ENCODE measurements around the gene SLC15A3. TPM values are rescaled to one million over a fixed set of nuclear protein-coding genes. Genes with fewer than 3 reads are reported as not detected.
A peak's percentile ranks its signal among the peaks of the same experiment; 100 is the strongest.

SLC15A3 gene
- total RNA-seq, 4 donors from 2014 or later: 4.0 to 11.5 (median 7.9) TPM

DNA sequence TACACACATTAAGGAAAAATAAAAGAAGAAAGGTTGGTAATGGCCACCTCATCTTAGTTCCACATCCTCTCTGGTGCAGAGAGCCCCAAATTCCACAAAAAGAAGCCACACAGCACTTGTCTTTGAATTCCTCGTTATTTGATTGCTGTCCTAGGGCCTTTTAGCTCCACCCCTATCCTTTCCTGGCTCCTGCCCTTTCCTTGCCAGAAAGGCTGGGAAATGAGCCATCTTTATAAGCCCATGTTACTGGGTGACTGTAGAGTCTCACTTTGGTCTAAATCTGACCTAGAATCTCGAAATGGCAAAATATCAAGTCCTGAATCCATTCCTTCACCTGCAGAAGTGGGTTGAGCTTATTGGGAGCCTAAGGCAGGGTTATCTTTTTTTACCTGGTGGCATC lies 32.0 kb downstream of the SLC15A3 start:
- Histone ChIP-seq H3K4me3 (no peak overlapping the region), H3K4me1 (peaks cover 54 to 80% (median 57%) of the 10 kb centered on the region in 3 donors), H3K27ac (peak overlapping the region; percentile 77 to 96 (median 91)), H3K36me3 (peaks cover 31 to 42% (median 32%) of the 10 kb centered on the region in 3 donors), H3K27me3 (peaks cover 0 to 12% (median 0%) of the 10 kb centered on the region in 4 donors), H3K9me3 (no peaks in the 10 kb centered on the region)
- no peak for DNase-seq
- WGBS, 2 donors: 17 to 26% methylated on average over 2 of the region's 2 CpGs
- TF ChIP-seq, protein P1, sequence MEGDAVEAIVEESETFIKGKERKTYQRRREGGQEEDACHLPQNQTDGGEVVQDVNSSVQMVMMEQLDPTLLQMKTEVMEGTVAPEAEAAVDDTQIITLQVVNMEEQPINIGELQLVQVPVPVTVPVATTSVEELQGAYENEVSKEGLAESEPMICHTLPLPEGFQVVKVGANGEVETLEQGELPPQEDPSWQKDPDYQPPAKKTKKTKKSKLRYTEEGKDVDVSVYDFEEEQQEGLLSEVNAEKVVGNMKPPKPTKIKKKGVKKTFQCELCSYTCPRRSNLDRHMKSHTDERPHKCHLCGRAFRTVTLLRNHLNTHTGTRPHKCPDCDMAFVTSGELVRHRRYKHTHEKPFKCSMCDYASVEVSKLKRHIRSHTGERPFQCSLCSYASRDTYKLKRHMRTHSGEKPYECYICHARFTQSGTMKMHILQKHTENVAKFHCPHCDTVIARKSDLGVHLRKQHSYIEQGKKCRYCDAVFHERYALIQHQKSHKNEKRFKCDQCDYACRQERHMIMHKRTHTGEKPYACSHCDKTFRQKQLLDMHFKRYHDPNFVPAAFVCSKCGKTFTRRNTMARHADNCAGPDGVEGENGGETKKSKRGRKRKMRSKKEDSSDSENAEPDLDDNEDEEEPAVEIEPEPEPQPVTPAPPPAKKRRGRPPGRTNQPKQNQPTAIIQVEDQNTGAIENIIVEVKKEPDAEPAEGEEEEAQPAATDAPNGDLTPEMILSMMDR (IDR thresholded peaks at IDR 0.05): no peak
- TF ChIP-seq POLR2A (IDR thresholded peaks at IDR 0.05): no peak
- intact Hi-C loops (cut with DNase I): no loop called here

DNA sequence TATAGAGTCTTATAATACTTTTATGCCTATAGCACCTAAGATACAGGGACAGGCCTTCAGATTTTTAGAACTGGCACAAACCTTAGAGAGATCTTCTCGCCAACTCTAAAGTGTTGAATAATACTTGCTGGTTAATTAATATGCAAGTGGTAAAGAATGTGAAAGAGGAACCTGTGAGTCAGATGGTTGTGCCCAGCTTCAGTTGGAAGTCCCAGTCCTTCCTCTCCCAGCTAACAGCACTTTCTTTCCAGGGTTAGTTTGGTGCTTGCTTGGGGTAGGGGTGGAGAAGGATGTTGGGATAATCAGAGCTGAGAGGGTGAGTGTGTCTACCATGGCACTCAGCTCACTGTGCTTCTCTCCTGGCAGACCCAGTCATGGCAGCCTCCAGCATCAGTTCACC lies 32.7 kb downstream of the SLC15A3 start:
- Histone ChIP-seq H3K9me3 (no peaks in the 10 kb centered on the region), H3K4me1 (peaks cover 48 to 77% (median 52%) of the 10 kb centered on the region in 3 donors), H3K4me3 (no peak overlapping the region), H3K27me3 (peaks cover 0 to 6% (median 0%) of the 10 kb centered on the region in 4 donors), H3K27ac (peak overlapping the region; percentile 77 to 96 (median 91)), H3K36me3 (peaks cover 31 to 42% (median 32%) of the 10 kb centered on the region in 3 donors)
- no peak for DNase-seq
- 38 to 44% methylated on average over 1 of the region's 1 CpG for WGBS, 2 donors
- TF ChIP-seq, protein P1 (IDR thresholded peaks at IDR 0.05): no peak
- no peak for TF ChIP-seq POLR2A (IDR thresholded peaks at IDR 0.05)
- intact Hi-C loops (cut with DNase I): no loop called here

DNA sequence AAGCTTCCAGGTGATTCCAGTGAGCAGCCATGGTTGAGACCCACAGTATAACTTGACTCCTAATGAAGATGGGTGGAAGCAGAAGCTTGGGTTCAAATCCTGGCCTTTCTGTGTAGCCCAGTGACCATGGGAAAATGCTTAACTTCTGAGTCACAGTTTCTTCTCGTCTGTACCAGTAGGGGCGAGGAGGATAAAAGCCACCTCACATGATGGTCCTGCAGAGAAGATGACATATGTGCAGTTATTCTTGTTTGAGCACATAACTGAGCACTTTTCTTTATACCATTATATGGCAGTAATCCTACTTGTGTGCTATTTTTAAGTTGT lies 33.1 kb downstream of the SLC15A3 start:
- H3K27ac ChIP-seq: peak overlapping the region; percentile 59 to 96 (median 91)
- H3K9me3 ChIP-seq: no peaks in the 10 kb centered on the region
- H3K27me3 ChIP-seq: peaks cover 0 to 4% (median 0%) of the 10 kb centered on the region in 4 donors
- DNase-seq: no peak
- peaks cover 44 to 73% (median 50%) of the 10 kb centered on the region in 3 donors for H3K4me1 ChIP-seq
- intact Hi-C loops (cut with DNase I): no loop called here
- WGBS, 2 donors: 21 to 33% methylated on average over 2 of the region's 2 CpGs
- no peak overlapping the region for H3K4me3 ChIP-seq
- peaks cover 31 to 42% (median 32%) of the 10 kb centered on the region in 3 donors for H3K36me3 ChIP-seq
- TF ChIP-seq POLR2A (IDR thresholded peaks at IDR 0.05): no peak
- TF ChIP-seq, protein P1 (IDR thresholded peaks at IDR 0.05): peak in 1 of 6 experiments; percentile 30

DNA sequence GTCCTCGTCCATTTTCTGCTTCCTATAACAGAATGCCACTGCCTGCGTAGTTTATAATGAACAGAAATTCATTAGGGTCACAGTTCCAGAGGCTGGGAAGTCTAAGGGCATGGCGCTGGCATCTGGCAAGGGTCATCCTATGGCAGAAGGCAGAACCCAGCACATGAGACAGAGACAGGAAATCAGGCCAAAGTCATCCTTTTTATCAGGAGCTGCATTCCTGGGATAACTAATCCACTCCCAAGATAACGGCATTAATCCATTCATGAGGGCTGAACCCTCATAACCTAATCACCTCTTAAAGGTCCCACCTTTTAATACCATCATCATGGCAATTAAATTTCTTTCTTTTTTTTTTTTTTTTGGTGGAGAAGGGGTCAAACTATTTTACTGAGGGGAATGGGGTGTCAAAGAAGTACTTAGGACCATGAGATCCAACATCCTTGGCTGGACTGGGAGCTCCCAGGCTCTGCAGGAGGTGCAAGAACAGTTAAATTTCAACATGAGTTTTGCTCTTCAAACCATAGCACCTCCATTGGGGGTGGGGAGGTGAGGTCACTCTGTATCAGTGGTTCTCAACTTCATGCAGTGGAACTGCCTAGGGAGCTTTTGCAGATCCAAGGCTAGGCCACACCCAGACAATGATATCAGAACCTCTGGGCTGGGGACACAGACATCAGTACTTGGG lies 33.6 kb downstream of the SLC15A3 start:
- WGBS, 2 donors: 76 to 81% methylated on average over 4 of the region's 4 CpGs

DNA sequence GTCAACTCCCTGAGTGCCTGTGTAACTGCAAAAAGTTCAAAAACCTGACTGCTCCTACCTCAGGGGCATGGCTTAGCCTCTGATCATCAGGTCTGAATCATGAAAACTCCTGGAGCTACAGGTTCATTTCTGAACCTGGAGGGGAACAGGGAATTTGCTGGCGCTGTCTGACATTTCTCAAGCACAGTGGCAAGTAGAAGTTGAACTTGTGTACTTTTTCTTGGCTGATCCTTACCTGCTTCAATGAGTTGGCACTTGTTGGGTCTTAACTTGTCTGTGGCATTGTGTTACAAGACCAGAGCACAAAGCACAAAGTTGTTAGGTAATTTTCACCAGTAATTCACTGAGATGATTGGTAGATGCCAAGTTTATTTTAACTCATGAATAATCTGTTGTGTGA lies 34.7 kb downstream of the SLC15A3 start:
- Histone ChIP-seq H3K36me3 (peaks cover 22 to 27% (median 25%) of the 10 kb centered on the region in 3 donors), H3K4me3 (no peak overlapping the region), H3K27me3 (no peaks in the 10 kb centered on the region), H3K27ac (peak overlapping the region; percentile 90 to 96 (median 94)), H3K9me3 (no peaks in the 10 kb centered on the region), H3K4me1 (peaks cover 51 to 74% (median 52%) of the 10 kb centered on the region in 3 donors)
- TF ChIP-seq, protein P1 (IDR thresholded peaks at IDR 0.05): no peak
- WGBS, 2 donors: 45 to 50% methylated on average over 1 of the region's 1 CpG
- no peak for DNase-seq
- intact Hi-C loops (cut with DNase I): no loop called here

More for the DNA sequence above, 33.6 kb downstream of the SLC15A3 start:
- Histone ChIP-seq H3K27ac (peak overlapping the region; percentile 59 to 96 (median 91)), H3K36me3 (peaks cover 31 to 39% (median 32%) of the 10 kb centered on the region in 3 donors), H3K27me3 (no peaks in the 10 kb centered on the region), H3K4me3 (no peak overlapping the region), H3K9me3 (no peaks in the 10 kb centered on the region), H3K4me1 (peaks cover 42 to 71% (median 47%) of the 10 kb centered on the region in 3 donors)
- TF ChIP-seq, protein P1 (IDR thresholded peaks at IDR 0.05): no peak
- TF ChIP-seq POLR2A (IDR thresholded peaks at IDR 0.05): no peak
- no peak for DNase-seq
- intact Hi-C loops (cut with DNase I): no loop called here

All from esophagus squamous epithelium (tissue), 5 donors.